HL-60/S4 (cell line): ENCODE results near the gene PLSCR3.

Experiments
- in situ Hi-C: fragments of 300-500 bp; cut with MboI; formaldehyde crosslinking; loops from 2 replicates; pipeline ENCODE4 v1.14.3; 2022; ENCODE audit warnings: low sequenced_read_pairs

The PLSCR3 gene

DNA sequence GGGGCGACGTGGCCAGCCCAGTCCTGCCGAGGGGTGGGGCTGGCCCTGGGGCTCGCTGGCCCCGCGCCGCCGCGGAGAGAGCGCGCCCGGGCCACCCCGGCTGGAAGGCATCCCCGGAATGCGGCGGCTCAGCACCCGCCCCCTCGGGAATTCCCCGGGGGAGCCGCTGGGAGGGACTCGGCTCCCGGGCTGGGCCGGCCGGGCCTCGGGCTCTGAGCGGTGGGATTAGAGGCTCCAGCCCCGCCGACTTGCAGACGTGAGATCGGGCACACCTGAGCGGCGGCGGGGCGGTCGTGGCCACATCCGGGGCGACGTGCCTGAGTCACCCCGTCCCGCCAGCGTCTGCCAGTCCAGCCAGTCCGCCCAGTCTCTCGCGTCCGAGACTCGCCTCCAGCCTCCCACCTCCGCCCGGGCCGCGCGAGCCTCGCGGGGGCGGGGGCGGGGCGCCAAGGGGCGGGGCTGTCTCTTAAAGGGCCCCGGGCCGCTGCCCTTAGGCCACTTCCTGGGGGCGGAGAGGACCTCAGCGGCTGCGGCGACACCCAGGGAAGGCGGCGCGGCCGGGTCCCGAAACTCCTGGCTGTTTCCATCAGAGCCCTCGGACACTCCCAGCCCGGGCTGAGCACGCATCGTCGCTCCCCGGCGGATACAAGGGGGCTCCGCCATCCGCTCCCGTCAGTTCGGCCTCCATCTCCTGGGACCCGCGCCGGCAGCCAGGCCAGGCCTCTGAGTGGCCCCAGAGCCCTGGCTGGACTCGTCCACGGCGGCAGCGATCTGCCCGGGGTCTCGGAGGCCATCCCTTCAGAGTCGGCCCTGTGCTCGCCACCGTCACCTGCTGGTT is 42.4 kb downstream of the PLSCR3 start, which contains the start of gene KCTD11:
KCTD11 (plus strand) TSS at position 498 of the 838 bp plus-strand sequence.
- in situ Hi-C loops, result no loop called here

DNA sequence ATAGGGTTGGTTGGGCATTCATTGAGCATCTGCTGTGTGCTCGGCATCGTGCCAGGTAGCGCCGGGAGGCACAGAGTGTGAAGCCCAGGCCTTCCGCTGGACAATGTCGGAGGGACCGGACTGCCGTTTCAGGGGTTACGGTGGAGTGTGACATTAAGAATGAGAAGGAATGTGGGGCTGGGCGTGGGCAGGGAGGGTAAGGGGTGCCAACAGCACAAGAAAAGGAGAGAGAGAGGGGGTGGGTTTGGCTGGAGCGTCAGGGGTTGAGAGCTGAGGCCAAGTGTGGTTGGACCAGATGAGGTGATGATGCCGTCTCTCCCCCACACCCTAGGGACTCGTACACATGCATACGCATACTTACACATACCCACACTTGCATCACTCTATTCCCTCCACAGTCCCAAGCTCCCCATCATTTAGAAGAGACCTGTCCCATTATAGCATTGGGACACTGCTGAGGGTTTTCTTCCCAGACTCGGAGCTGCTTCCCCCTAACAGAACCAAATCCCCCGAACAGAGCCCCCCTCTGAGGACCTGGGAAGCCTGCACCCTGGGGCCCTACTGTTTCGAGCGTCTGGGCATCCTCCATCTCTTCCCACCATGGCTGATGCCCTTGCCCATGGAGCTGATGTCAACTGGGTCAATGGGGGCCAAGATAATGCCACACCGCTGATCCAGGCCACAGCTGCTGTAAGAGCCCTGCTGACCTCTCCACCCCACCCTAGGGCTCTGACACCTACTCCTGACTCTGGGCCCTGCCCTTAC is 45.7 kb downstream of the PLSCR3 start:
- in situ Hi-C loops, result no loop called here

DNA sequence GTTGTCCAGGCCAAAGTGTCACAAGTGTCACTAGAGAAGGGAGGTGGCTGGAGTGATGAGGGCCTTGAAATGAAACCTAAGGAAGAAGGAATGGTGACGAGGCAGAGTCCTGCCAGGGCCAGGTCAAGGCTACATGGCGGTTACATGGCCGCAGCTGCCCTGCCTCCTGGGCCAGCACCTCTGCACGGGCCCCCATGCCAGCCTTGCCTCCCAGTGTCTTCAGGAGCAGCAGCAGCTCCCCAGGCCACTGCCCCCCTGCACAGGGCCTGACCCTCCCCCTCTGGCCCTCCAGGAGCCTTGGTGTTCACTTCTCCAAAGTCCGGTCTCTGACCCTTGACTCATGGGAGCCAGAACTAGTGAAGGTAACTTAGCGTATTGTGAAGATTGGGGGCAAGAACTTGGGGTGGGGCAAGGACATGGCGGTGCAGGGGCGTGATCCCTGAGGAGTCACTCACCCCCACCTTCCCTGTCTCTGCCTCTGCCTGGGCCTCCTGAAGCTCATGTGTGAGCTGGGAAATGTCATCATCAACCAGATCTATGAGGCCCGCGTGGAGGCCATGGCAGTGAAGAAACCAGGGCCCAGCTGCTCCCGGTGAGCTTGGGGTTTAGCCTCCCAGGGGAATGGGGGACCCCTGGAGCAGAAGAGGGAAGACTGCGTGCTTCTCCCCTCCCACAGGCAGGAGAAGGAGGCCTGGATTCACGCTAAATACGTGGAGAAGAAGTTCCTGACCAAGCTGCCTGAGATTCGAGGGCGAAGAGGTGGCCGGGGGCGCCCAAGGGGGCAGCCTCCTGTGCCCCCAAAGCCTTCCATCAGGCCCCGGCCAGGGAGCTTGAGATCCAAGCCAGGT is 46.5 kb downstream of the PLSCR3 start:
- in situ Hi-C loops, result no loop called here

DNA sequence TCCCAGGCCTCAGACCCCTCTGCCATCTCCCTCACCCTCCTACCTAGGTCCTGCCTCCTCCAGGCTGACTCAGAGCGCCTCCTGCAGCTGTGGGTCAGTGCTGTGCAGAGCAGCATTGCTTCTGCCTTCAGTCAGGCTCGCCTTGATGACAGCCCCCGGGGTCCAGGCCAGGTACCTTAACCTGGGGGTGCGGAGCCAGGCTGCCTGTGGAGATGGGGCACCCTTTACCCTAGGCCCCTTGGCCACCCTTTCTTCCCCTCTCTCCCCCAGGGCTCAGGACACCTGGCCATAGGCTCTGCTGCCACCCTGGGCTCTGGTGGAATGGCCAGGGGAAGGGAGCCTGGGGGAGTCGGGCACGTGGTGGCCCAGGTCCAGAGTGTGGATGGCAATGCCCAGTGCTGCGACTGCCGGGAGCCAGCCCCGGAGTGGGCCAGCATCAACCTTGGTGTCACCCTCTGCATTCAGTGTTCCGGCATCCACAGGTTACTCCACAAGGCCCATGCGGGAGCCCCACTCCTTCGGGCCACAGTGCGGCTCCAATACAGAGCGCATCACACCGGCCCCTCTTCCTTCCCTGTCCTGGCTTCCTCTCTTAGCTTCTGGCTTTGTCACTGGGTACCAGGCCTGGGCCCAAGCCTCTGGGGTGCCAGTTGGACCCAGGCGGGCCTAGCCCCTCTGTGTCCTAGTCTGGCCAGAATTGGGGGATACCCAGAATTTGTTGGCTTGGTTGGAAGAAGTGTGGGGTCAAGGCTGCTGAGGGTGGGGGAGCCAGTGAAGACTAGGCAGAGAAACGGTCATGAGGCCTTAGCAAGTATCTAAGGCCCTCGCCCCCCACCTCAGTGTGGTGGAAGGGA is 47.3 kb downstream of the PLSCR3 start:
- in situ Hi-C loops, result no loop called here

DNA sequence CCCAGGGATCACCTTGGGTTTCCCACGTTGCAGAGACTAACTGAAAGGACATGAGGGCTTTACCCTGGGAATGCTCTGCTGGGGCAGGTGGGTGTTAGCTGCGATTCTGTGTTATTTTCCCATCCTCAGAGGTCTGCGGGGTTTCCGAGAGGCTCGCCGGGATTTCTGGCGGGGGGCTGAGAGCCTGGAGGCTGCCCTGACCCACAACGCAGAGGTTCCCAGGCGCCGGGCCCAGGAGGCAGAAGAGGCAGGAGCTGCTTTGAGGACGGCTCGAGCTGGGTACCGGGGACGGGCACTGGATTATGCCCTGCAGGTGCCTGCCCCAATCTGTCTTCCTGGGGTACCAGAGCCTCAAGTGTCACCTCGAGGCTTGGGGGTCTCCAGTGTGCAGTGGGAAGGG is 51.1 kb downstream of the PLSCR3 start:
- in situ Hi-C loops, result no loop called here

DNA sequence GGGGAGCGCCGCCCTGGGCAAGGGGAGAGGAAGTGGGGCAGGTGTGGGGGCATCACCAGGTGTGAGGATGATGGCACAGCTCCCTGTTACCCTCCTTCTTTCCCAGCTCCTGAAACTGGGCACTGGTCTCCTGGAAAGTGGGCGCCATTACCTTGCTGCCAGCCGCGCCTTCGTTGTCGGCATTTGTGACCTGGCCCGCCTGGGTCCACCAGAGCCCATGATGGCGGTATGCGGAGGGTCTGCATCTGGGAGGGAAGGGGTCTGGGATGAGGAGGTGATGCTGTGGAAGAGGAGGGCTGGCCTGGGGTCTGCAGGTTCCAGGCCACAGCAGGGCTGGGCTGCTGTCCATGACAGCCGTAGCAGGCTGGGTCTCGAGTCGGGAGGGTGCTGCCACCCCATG is 52.5 kb downstream of the PLSCR3 start:
- in situ Hi-C loops, result no loop called here

DNA sequence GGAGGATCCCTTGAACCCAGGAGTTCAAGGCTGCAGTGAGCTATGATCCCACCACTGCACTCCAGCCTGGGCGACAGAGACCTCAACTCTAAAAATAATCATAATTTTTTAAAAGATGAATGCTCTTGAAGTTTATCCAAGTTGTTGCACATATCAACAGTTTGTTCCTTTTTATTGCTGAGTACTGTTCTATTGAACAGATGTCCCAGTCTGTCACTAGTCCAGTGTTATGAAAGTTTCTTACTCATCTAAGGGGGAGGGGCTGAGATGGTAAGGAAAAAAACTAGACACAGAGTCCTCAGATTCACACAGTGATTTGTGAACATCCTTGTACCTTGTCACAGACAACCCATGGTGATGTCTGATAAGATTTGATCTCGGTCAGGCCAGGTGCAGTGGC is 54.1 kb downstream of the PLSCR3 start:
- in situ Hi-C loops, result no loop called here
